ENCODE data around the gene NMT1.

The NMT1 gene

DNA sequence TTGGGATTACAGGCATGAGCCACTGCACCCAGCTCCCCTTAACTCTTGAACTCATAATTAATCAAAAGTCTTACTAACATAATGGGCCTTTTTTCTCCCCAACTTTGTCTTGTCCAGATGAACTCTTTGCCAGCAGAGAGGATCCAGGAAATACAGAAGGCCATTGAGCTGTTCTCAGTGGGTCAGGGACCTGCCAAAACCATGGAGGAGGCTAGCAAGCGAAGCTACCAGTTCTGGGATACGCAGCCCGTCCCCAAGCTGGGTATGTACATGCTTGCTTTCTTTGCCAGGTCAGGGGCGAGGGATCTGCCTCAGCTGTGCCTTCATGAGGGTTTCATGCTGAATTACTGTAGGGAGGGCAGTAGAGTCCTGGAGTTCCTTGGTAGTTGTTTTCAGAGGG is 25.3 kb downstream of the NMT1 start:
- no peak for DNase-seq

DNA sequence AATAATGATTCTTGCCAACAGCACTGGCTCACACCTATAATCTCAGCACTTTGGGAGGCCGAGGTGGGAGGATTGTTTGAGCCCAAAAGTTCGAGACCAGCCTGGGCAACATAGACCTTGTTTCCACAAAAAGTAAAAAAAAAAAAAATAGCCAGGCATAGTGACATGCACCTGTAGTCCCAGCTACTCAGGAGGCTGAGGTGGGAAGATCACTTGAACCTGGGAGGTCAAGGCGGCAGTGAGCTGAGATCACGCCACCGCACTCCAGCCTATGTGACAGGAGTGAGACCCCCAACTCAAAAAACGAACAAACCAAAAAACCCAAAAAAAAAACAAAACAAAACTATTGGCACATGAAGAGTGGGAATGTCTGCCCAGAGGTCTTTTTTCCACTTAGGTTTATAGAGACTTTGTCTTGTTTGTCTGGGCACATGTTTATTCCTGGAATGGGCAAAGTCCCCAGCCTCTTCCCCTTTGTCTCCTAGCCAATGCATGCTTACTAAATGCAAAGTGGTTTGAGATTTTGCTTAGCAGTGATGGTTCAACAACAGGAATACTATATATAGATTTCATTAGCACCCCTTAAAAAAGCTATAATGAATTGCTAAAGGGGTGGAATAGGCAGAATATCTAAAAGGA is 25.9 kb downstream of the NMT1 start:
- no peak for DNase-seq

DNA sequence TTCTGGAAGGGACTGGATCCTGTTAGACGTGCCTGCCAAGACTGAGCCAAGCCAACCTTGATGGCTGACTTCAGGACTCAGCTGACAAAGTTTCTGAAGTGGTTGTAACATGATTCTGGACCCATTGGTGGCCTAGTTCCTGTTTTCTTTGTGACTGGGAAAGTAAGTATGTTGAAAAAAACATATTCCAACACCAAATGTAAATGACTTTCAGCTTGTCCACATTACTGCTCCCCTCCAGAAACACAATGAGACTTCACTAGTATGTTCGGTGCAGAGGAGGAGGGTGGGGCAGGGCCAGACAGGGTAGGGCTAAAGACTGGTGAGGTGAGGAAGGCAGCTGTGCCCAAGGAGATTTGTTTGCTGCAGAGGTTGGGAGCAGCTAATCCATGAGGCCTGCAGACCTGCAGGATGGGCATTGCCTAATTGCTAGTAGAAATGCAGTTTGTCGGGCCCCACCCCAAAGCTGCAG is 26.4 kb downstream of the NMT1 start:
- DNase-seq, result no peak

DNA sequence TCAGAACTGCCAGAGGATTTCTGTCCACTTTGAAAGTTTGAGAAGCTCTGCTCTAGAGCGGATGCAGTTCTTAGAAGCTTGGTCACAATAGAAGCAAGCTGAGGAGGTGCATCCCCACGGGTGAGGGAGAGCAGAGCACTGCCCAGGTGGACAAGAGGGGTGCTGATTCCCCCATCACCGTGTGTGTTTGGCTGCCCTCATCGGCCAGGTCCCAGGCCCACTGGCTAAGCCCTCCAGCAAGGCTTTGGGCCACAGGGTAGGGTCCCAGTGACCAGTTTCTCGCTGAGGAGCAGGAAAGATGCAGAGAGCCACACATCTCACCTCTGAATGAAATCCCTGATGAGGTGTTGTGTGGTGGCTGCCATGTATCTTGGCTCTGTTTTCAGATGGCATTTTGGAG is 26.9 kb downstream of the NMT1 start:
- no peak for DNase-seq

DNA sequence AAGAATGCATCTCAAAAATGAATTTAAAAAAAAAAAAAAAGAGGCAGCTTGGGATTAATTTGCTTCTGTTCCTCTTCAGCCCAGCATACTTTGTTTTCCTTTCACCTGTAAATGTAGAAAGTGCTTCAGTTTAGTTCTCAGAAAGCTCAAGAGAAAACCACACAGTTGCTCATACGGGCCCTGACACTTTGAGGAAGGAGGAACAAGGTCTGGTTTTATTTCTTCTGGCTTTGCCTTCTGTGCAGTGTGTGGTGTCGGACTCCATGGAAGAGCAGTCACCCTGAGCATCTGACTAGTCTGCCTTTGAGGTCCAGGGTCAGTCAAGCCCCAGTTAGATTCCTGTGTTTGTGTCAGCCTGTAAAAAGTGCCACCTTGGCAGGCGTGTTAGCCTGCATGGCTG is 27.6 kb downstream of the NMT1 start:
- no peak for DNase-seq

DNA sequence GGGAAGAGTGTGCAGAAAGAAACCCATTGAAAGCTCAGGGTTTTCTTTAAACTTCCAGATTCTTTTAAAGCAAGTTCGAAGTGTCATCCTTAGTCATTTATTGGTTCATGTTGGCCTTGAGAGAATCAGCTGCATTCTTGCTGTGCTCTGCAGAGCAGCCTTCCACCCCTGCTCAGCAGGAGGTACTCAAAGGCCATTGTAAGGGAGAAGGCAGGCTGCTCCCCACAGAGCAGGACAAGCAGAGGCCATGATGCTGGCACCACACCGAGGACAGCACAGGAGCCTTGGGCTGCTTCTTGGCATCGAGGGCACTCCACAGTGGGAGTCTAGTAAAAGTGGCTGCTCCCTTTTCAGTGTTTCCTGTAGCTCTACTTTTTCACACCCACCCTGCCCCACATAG is 29.6 kb downstream of the NMT1 start:
- DNase-seq, result no peak

DNA sequence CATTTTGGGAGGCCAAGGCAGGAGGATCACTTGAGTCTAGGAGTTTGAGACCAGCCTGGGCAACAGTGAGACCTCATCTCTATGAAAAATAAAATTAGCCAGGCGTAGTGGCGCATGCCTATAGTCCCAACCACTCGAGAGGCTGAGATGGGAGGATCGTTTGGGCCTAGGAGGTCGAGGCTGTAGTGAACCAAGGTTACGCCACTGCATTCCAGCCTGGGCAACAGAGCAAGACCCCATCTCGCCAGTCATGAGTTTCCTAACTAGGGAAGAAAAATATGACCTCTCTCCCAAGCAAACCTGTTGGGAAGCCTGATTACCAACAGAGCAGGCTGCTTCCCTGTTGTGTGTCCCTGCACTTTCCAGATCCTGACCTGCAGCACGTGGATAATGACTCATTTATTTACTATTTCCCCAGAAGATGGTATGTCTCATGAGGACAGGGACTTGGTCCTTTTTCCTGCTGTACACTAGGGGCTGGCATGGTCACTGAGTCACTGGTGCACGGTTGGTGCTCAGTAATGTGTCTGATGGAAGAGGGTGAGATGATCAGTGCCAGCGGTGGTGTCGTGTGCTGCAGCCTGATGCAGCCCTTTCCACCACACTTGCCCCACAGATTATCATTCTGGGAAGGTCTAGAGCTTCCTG is 30.8 kb downstream of the NMT1 start:
- no peak for DNase-seq

DNA sequence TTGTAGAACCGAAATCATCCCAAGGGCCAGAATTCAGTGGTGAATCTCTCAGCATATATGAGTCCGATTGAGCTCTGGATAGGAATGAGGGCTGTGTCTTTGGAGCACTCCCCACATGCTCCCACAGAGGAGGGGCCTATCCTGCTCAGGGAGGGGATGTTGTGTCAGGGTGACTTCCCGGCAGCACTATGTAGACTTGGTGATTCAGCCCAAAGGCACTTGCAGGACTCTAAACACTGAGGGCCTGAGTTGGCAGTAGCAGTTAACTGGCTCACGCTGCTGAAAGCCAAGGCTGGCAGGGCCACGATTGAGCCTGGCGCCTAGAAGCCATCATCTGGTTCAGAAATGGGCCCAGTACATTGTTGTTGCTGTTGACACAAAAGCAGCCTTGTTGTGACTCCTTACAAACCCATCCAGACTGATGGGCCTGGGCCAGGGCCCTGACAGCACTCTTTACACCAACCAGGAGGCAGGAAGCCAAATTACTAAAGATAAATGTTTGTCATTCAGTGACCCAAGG is 31.9 kb downstream of the NMT1 start:
- DNase-seq, result no peak

DNA sequence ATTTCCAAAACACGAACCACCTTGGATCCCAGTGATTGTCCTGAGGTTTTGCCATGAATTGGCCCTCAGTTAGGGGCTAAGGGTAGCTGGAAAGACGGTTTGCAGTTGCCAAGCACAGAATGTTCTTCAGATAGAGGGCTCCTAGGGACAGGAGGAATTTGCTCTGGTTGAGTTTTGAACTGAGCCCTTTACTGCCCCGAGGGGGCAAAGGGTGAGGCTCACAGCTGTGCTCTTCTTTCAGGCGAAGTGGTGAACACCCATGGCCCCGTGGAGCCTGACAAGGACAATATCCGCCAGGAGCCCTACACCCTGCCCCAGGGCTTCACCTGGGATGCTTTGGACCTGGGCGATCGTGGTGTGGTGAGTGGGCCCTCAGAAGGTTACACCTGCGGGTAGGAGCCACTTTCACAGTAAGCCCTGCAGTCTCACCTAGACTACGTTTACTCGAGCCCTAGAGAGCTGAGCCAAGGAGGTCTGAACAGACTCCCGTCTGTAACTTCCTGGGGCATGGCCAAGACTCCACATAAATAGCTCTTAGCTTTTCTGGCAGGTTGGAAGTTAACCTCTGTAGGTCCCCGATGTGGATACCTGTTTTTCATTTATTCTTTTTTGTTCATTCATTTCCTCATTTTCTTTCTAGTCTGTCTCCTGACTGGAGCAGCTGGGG is 32.5 kb downstream of the NMT1 start:
- DNase-seq, result no peak

DNA sequence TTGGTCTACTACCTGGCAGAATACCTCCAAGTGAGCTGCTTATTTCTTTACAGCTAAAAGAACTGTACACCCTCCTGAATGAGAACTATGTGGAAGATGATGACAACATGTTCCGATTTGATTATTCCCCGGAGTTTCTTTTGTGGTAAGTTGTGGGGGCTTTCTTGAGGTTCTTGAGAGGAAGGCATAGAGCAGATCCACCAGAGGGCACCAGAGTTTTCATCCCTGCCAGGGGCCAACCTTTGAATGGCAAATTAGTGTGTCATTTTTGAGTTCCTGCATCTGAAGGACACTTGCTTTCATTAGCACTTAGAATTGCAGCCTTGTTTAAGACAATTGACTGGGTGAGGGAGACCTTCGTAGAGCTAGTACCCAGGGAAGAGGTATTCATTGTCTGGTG is 35.0 kb downstream of the NMT1 start:
- DNase-seq, result no peak

DNA sequence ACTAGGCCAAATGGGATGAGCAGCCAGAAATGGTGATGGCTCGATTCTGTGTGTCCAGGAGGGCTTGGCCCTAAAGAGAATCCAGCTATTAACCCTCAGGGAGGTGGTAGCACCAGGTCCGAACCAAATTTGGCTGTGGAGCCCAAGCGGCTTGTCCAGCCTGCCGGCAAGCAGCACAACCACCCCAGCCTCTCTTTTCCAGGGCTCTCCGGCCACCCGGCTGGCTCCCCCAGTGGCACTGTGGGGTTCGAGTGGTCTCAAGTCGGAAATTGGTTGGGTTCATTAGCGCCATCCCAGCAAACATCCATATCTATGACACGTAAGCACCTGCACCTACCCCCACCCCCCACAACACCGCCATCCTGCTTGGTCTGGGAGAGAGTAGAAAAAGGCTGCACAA is 35.8 kb downstream of the NMT1 start:
- no peak for DNase-seq

DNA sequence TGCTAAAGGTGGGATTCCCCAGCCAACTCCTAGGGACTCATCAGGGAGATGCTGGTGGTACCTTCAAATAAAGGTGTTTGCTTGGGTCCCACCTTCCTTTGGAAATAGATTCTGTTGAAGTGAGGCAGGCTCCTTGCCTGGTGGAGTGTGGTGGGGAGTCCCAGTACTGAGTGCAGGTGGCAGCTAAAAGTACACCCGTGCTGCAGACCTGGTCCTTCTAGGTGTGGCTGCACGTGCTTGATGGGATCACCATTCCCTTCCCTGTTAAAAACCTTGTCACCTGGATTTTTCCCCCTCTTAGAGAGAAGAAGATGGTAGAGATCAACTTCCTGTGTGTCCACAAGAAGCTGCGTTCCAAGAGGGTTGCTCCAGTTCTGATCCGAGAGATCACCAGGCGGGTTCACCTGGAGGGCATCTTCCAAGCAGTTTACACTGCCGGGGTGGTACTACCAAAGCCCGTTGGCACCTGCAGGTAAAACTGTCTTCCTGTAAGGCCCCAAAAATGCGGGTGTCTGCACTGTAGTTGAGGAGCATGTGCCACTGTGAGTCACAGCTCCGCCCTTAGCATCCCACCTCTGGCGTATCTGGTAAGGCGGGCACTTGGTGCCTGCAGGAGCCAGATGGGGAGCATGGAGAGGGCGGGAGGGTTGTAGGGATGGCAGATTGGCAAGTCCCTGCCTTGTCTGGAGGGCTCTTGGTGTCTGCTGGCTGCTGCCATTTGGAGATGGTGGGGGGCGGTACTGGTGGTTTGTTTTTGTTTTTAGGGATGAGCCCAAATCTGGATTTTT is 37.2 kb downstream of the NMT1 start:
- DNase-seq, result no peak

DNA sequence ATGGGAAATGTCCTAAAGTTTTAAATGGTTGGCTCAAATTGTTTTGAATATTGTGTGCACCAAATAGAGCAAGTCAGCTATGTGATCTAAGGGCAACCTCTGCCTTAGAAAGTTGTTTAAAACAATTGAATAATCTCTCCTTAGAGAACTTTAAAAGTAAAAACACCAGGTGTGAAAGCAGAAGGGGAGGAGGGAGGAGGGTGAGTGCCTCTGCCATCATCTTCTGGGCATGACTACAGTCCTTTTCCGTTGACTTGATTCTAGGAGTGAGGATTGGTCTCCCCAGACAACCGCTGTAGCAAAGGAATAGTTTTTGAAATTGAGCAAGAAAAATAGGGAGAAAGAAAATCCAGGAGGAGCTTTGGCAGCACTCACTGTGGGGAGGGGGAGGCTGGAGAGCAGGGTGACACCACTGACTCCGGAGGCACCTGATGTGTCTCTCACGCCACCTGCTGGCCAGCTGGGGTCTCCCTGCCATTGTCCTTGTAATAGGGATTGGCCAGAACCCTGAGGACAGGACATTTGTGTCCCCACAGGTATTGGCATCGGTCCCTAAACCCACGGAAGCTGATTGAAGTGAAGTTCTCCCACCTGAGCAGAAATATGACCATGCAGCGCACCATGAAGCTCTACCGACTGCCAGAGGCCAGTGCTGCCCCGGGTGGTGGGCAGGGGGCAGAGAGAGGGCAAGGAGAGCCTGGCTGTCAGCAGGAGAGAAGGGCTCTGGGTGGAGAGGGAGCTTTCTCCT is 37.9 kb downstream of the NMT1 start:
- DNase-seq, result peak; percentile 86

DNA sequence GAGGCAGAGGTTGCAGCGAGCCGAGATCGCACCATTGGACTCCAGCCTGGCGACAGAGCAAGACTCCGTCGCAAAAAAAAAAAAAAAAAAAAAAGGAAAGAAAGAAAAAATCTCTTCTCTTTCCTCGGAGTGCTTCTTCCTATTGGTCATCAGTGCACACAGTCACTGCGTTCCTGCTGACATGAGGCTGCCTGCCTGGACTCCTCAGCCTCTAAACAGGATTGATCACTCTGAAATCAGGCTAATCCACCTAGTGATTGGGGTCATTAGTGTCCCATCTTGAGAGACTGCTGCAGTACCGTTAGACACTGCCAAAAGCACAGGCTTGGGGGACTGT is 40.4 kb downstream of the NMT1 start:
- no peak for DNase-seq

DNA sequence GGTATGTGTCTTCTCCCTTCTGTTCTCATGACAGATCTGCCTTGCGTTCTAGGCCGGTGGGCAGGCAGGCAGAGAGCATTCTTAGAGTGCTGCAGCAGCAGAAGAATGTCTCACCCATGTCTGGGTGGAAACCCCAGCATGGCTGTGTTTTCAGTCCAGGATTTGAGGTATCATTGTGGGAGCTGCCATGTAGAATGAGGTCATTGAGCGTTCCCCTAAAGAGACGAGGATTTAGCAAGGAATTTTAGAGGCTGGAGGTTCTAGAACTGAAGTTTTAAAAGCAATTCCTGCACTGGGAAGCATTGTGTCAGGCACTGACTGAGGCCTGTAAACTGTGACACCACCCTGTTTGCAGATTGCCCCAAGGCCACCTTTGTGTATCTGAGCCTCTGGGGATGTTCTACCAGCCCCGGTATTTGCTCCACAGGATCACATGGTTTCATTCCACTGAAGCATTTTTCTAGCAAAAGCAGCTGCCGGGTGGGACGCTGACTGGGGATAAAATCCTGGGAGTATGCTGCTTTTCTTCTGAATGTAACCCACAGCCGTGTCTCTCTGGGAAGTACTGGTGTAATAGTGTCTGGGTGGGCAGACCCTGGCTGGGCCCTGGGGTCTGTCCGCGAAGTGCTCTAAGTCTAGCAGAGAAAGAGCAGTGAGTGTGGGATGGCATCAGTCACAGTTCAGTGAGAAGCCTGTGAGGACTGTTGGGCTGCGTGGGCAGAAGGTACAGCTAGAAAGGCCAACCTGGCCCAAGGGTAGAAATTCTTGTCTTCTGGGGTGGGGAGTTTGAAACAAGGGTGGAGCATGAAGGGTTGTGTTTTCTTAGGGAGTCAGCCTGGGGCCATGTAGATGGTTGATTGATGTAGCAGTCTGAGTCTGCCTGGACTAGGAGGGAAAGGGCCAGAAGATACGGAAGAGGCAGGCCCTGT is 41.0 kb downstream of the NMT1 start:
- DNase-seq, result no peak

DNA sequence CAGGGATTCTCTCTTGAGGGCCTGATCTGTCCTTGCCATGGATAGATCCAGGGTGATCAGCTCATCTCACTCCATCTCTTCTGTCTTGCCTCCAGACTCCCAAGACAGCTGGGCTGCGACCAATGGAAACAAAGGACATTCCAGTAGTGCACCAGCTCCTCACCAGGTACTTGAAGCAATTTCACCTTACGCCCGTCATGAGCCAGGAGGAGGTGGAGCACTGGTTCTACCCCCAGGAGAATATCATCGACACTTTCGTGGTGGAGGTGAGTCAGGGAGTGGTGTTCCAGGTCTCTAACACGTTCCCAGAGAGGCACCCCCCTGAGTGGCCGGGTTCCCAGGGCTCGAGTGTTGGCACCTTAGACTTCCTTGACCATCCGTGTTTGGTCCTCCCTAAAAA is 41.7 kb downstream of the NMT1 start:
- DNase-seq, result no peak

DNA sequence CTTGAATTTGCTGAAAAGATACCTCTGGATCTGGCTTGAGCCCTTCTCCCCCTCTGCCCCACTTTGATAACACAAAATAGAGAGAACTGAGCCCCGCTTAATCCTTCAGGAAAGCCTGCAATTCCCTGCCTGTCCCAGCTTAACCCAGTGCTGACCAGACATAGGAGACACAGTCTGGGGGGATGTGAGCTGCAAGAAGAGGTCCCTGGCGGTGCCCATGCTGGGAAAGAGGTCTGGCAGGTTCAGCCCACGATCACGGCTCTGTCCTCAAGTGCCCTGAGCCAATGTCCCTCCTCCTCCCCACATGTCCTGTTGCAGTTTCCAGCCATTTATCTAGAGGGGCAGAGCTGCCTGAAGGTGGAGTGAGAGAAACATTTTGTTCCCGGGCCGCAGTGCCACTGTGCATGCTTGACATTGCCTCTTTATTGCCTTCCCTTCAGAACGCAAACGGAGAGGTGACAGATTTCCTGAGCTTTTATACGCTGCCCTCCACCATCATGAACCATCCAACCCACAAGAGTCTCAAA is 42.2 kb downstream of the NMT1 start:
- DNase-seq, result no peak

DNA sequence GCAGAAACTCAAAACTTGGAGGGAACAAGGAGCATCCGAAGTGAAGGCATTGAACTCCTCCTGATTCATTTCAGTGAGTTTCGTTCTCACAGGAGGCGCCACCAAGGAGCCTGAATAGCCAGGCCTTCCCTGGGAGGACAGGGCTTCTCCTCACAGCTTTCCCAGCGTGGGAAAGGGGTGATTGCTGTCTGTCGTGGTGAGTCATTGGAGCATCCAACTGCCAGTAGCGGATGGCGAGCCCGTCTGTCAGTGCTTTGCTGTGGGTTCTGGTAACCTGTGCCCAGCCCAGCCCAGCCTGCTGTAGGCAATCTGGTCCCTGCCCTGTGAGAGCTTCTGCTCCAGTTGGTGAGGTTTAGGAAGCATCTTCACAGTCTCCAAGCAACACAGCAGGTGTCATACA is 42.9 kb downstream of the NMT1 start:
- DNase-seq, result no peak

DNA sequence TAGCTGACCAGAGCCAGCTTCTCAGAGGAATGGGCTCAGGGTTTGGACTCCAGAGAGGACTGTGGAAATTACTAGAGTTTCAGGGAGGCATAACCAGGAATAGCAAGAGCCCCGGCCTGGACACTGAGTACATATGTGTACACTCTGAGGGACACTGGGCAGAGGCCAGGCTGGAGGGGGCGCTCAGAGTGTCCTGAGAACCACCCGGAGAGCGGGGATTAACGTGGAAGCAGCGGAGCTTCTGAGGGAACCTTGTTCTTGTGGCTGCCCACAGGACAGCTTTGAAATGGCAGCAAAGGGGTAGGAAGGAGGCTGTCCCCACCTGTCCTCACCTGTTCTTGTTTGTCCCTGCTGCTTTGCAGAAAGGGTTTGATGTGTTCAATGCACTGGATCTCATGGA is 43.4 kb downstream of the NMT1 start:
- no peak for DNase-seq

DNA sequence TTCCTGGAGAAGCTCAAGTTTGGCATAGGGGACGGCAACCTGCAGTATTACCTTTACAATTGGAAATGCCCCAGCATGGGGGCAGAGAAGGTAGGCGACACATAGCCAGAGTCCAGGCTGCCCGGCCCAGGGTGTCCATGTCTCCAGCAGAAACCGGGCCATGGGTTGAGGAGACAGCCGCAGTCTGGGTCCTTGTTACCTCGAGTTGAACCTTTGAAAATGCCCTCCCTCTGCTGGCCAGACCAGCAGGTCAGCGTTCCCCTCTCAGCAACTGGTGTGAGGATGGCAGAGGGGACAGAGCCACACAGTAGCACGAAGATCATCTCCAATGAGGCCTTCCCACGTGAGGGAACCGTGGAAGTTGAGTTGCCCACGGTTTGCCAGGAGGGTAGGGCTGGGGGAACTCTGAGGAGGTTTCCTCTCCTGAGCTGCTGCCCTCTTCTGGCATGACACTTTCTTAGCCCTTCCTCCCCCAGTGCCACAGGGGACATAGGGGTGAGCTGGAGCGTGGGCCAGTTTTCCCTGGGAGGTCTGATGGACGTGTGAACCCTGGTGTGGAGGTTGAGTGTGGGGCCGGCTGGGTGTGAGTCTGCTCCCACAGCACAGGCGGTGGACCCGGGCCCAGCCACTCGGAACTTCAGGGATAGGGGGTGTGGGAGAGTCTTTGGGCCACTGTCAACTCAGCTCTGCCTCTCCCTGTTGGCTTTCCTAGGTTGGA is 43.9 kb downstream of the NMT1 start:
- DNase-seq, result no peak

DNA sequence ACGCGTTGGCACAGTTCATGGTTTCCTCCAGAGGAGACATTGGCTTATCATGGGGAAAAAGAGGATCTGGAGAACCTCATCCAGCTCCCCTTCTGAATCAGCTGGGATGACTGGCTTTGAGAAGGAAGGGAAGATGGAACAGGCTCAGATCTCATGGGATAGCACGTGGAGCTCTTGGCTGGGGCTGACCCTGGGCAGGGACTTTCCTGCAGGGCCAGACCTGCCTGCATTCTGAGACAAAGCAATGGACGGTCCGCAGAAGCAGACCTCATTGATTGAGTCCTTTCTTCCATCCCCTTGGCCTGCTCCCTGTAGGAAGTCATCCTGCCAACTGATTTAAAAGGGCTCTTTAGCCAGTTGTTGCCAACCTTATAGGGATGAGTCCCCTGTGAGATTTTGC is 45.0 kb downstream of the NMT1 start:
- no peak for DNase-seq
